HepG2 (cell line): ENCODE results near the gene ITGB5. TPM values are rescaled to one million over a fixed set of nuclear protein-coding genes. Genes with fewer than 3 reads are reported as not detected.

Experiments
- BRD4 ChIP-seq: sonication (generic); formaldehyde crosslinking; IDR thresholded peaks from 2 replicates; pipeline ENCODE4 v1.4.0; 2020; ENCODE audit warnings: missing genetic modification reagents
- FOXP1 ChIP-seq, 2 experiments: fragments of 450-650 bp in 1 of 2; IDR thresholded peaks; 2 replicates each; pipeline ENCODE4 v1.6.1; 2017 to 2018; ENCODE audit warnings: antibody characterized with exemption in 1 of 2
- IRF1 ChIP-seq: sonication (generic); formaldehyde crosslinking; IDR thresholded peaks from 2 replicates; pipeline ENCODE4 v1.4.0; 2020; ENCODE audit warnings: low read depth, mild to moderate bottlenecking, missing genetic modification reagents
- ISL2 ChIP-seq: sonication (generic); formaldehyde crosslinking; IDR thresholded peaks from 2 replicates; pipeline ENCODE4 v1.5.0; 2020; ENCODE audit warnings: missing genetic modification reagents
- PHF21A ChIP-seq: sonication (generic); formaldehyde crosslinking; IDR thresholded peaks from 2 replicates; pipeline ENCODE4 v1.5.0; 2020; ENCODE audit warnings: mild to moderate bottlenecking, missing genetic modification reagents
- RERE ChIP-seq: IDR thresholded peaks from 2 replicates; pipeline ENCODE4 v1.6.1; 2016; ENCODE audit warnings: low read depth, missing genetic modification reagents, missing compliant biosample characterization
- RFXAP ChIP-seq: sonication (generic); formaldehyde crosslinking; IDR thresholded peaks from 2 replicates; pipeline ENCODE4 v1.4.0; 2020; ENCODE audit warnings: missing genetic modification reagents, borderline replicate concordance
- RXRA ChIP-seq: sonication (generic); formaldehyde crosslinking; IDR thresholded peaks from 2 replicates; pipeline ENCODE4 v1.5.1; 2020; ENCODE audit warnings: missing genetic modification reagents
- SAP130 ChIP-seq: IDR thresholded peaks from 2 replicates; pipeline ENCODE4 v1.6.1; 2016; ENCODE audit warnings: low read depth
- ZMAT5 ChIP-seq: sonication (generic); formaldehyde crosslinking; IDR thresholded peaks from 2 replicates; pipeline ENCODE4 v1.5.0; 2020; ENCODE audit warnings: mild to moderate bottlenecking, low read depth, missing genetic modification reagents, borderline replicate concordance
- ZMYM3 ChIP-seq: sonication (generic); formaldehyde crosslinking; IDR thresholded peaks from 2 replicates; pipeline ENCODE4 v1.5.1; 2020; ENCODE audit warnings: mild to moderate bottlenecking, missing genetic modification reagents
- ZNF143 ChIP-seq: sonication (generic); formaldehyde crosslinking; IDR thresholded peaks from 2 replicates; pipeline ENCODE4 v1.4.0; 2020; ENCODE audit warnings: missing genetic modification reagents
- ZNF232 ChIP-seq: sonication (generic); formaldehyde crosslinking; IDR thresholded peaks from 2 replicates; pipeline ENCODE4 v1.4.0; 2020; ENCODE audit warnings: missing genetic modification reagents, borderline replicate concordance
- ZNF281 ChIP-seq: sonication (generic); formaldehyde crosslinking; IDR thresholded peaks from 2 replicates; pipeline ENCODE4 v1.4.0; 2020; ENCODE audit warnings: missing genetic modification reagents, borderline replicate concordance
- ZNF501 ChIP-seq: sonication (generic); formaldehyde crosslinking; IDR thresholded peaks from 2 replicates; pipeline ENCODE4 v1.5.1; 2020; ENCODE audit warnings: mild to moderate bottlenecking, moderate library complexity, missing genetic modification reagents
- ZNF737 ChIP-seq: sonication (generic); formaldehyde crosslinking; IDR thresholded peaks from 2 replicates; pipeline ENCODE4 v1.5.0; 2020; ENCODE audit warnings: missing genetic modification reagents, mild to moderate bottlenecking, borderline replicate concordance
- ZNF782 ChIP-seq: sonication (generic); formaldehyde crosslinking; IDR thresholded peaks from 2 replicates; pipeline ENCODE4 v1.4.0; 2020; ENCODE audit warnings: missing genetic modification reagents, mild to moderate bottlenecking, borderline replicate concordance
- polyA plus RNA-seq, 8 experiments: library from polyadenylated mRNA; depleted of rRNA in 3 of 8; stranded (reverse) in 7 of 8; unstranded in 1 of 8; fragments of >200 nt; fragmentation: Illumina TruSeq in 4 of 8; extraction: Trizol in 4 of 8; gene quantifications; 2 replicates each; pipeline versions ENCODE4 v1.2.1 to v1.2.3, GENCODE V29; 2011 to 2016; ENCODE audit warnings: low read depth in 4 of 8, missing spikeins in 1 of 8, mixed read lengths in 1 of 8; ENCODE audit not compliant: insufficient read depth in 1 of 8
- total RNA-seq, 5 experiments: library from RNA; depleted of rRNA; stranded (reverse); fragments of >200 nt; fragmentation: Illumina TruSeq; extraction: Trizol; gene quantifications; 2 replicates each; pipeline ENCODE4 v1.2.3, GENCODE V29; 2016; ENCODE audit warnings: low read depth in 1 of 5

The ITGB5 gene
- total and polyA plus RNA-seq, 2 of the 13 experiments (the other 11 are each of a cell fraction or from before 2014, with no cell fraction given) = 74.1 to 343 TPM

- TF ChIP-seq ISL2 (peak; percentile 55; the same call in 1 of the 2 replicates), RXRA (CRISPR knock-in tag) (no peak; the same call in 1 of the 2 replicates), ZNF737 (CRISPR knock-in tag) (0 out of 2 replicates have a peak, but pooled peaks have one; percentile 57), ZMAT5 (CRISPR knock-in tag) (no peak), ZNF143 (CRISPR knock-in tag) (no peak), ZNF232 (CRISPR knock-in tag) (0 out of 2 replicates have a peak, but pooled peaks have one; percentile 31), ZMYM3 (CRISPR knock-in tag) (peak; percentile 89), ZNF281 (CRISPR knock-in tag) (peak; percentile 24; the same call in 1 of the 2 replicates), IRF1 (no peak), RERE (CRISPR knock-in tag) (no peak), ZNF501 (no peak), SAP130 (CRISPR knock-in tag) (peak; percentile 59), FOXP1 (IDR thresholded peaks at IDR 0.05) (no peak), FOXP1 (CRISPR knock-in tag; IDR thresholded peaks at IDR 0.05) (peak; percentile 82), PHF21A (CRISPR knock-in tag) (peak; percentile 70), BRD4 (no peak), RFXAP (CRISPR knock-in tag) (no peak), ZNF782 (no peak)
Measured at GRCh38 chr3:124814620-124815421, 72.3 kb downstream of the ITGB5 start (continued).
